NCI-H2107 (cell line): ENCODE measurements around the gene CRYM.
"Not testable (repeated sequence)": the region's sequence is repeated elsewhere in the genome, so short reads cannot be mapped to it uniquely, and the experiment has no call there.

Experiments
- DNase-seq: peaks from one replicate; lab custom pipeline; 2025; lab: John Stamatoyannopoulos, UW

Gene CRYM

DNA sequence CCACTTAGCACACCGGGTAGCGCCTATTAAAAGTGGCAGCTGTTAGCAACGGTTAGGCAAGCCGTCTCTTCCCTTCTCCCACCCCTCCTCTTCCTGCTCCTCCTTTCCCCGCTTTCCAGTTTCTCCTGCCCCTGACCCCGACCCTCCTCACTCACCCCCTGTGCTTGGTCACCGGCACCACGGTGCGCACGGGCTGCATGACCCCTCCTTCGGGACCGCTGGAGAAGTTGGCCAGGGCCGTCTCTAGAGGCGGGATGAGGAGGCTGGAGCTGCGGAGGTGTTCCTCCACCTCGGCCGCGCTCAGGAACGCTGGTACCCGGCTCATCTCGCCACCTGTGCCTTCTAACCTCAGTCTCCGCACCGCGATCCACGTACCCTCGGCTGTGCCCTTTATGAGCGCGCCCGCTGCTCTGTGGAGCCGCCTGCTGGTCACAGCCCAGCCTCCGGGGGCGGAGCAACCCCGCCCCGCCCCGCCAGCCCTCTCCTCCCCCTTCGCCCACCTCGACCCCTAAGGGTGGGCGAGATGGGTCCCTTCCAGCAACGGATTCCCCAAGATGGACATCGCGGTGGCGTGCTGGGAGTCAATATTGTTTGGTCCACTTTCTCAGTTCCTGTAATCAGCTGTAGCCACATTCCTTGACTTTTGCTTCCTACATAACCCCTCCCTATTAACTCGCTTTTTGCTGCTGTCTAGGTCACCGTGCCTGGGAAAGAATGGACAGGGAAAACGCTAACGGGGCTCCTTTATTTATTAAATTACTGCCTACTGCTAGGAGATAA is at the start of gene CRYM:
CRYM (minus strand) TSS at position 364 of the 780 bp plus-strand sequence; CDS start at position 325, 39 bp downstream.
- DNase-seq: peak; percentile 43

DNA sequence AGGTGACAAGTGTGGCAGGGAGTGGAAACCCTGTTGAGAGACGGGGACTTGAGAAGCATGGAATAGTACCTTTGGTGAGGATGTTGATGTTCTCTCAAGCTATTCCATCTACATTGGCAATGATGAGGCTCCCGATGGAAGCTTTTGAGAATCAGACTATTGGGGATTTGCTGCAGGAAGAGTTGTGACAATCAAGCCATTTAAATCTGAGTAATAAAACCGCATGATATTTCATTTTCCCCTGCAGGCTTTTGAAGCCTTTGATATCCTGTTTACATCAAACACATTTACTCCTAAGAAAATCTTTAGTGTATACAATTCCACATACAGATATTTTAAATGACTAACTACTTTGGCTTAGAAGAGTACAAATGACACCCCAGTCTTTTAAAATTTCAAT is 49.0 kb upstream of the CRYM start:
- DNase-seq: no peak

- no peak for DNase-seq
Observed at GRCh38 chr16:21326459-21326858, 48.4 kb upstream of the CRYM start.

DNA sequence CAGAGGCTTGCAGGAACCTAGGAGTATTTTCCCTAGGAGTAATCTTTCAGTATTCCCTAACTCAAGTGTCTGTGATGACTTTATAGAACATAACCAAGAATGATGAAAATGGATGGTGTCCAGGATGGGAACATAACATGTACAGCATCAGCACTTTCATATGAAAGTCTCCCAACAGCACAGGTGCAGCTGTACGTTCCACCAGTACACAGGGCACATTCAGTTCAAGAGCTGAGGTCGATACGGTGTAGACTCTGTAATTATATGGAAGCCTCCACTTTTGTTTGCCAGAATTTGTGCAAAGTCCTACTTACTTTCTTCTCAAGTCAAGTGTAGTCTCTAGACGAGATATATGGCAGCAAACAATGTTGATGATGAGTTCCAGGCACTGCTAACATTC is 46.2 kb upstream of the CRYM start:
- DNase-seq: no peak

GRCh38 chr16:21322251-21322650 is 44.2 kb upstream of the CRYM start:
- DNase-seq: not testable (repeated sequence)

DNA sequence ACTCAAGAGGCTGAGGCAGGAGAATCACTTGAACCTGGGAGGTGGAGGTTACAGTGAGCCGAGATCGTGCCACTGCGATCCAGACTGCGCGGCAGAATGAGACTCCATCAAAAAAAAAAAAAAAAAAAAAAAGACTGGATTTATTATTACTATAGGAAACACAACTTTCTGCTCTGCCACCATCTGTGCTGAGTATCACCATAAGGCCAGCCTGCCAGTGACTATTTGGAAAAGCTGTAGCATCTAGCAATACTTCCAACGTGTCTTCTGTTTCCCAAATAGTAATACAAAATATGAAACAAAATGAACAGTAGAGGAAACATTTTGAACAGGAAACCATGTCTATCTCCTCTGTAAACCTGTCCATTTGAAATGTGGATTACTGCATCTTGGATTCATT is 43.6 kb upstream of the CRYM start:
- no peak for DNase-seq

- no peak for DNase-seq
Observed at GRCh38 chr16:21314339-21314738, 36.2 kb upstream of the CRYM start.

DNA sequence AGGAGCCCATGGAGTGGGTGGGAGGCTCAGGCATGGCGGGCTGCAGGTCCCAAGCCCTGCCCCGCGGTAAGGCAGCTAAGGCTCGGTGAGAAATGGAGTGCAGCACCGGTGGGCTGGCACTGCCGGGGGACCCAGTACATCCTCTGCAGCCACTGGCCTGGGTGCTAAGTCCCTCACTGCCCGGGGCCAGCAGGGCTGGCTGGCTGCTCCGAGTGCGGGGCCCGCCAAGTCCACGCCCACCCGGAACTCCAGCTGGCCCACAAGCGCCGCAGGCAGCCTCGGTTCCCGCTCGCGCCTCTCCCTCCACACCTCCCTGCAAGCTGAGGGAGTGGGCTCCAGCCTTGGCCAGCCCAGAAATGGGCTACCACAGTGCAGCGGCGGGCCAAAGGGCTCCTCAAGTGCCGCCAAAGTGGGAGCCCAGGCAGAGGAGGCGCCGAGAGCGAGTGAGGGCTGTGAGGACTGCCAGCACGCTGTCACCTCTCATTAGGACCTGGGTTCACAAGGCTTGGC is 34.8 kb upstream of the CRYM start:
- DNase-seq: not testable (repeated sequence)

DNA sequence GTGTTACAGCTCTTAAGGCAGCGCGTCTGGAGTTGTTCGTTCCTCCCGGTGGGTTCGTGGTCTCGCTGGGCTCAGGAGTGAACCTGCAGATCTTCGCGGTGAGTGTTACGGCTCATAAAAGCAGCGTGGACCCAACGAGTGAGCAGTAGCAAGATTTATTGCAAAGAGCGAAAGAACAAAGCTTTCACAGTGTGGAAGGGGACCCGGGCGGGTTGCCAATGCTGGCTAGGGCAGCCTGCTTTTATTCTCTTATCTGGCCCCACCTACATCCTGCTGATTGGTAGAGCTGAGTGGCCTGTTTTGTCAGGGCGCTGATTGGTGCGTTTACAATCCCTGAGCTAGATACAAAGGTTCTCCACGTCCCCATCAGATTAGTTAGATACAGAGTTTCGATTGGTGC is 34.0 kb upstream of the CRYM start:
- not testable (repeated sequence) for DNase-seq

- not testable (repeated sequence) for DNase-seq
Observed at GRCh38 chr16:21306712-21307111, 28.6 kb upstream of the CRYM start.

DNA sequence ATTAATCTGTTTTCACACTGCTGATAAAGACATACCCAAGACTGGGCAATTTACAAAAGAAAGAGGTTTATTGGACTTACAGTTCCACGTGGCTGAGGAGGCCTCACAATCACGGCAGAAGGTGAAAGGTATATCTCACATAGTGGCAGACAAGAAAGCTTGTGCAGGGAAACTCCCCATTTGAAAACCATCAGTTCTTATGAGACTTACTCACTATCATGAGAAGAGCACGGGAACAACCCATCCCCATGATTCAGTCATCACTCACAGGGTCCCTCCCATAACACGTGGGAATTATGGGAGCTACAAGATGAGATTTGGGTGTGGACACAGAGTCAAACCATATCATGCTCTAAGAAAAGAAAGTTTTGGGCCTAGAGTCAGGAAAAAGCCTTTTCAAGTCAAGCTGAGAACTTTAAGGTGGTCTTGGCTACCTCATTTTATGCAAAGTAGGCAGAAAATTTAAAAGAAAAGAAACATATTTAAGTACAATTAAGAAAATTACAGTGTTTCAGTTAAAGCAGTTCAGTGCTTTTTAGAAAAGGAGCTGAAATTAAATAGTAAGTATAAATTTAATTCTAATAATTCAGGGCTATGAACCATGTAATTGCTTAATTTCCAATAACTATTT is 24.9 kb upstream of the CRYM start:
- DNase-seq: no peak

DNA sequence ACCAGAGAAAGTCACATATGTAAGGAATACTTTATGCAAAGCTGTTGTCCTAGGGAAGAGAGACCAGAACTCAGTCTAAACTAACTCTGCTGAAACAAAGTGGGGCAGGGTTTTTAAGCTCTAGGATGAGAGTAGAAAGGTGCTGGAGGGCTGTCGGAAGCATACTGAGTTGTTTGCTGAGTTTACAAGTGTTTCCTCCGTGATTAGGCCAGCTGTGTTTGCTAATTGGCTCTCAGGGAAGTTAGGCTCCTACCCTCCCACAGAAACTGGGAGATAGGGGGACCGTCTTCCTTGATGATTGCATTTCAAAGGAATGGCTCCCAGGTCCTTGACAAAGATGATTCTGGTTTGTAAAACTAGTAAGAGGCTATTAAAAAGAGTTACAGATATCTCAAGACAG is 24.4 kb upstream of the CRYM start:
- DNase-seq: no peak

GRCh38 chr16:21301895-21302291 is 23.8 kb upstream of the CRYM start:
- DNase-seq: no peak

DNA sequence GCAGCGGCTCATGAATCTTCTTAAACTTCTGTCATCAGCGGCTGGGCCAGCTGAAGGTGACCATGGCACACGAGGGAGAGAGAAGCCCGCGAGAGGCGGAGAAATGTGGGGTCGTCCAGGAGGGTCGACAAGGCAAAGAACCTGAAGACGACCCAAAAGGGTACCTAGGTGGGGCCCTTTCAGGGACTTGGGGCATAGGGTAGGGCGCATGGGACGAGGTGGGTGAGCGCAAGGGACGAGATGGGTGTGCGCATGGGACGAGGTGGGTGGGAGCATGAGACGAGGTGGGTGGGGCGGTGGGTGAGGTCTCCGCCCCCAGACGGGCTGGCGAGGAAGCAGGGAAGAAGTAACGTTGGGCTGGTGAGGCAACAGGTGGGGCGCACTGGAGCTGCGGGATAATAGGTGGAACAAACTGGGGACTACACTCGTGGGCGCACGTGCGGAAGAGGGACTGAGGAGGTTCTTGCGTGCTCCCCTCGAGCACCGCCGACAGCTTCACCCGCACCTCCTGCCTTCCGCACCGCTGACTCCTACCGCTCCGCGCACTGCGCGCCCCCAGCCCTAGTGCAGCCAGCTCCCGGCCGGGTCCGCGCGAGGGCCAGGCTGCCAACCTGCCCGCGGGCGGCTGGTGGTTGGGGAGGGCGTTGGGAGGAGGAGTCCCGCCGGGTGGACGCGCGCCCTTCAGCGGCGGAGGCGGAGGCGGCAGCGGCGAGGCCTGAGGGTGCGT is 23.2 kb upstream of the CRYM start:
- DNase-seq: peak; percentile 43

DNA sequence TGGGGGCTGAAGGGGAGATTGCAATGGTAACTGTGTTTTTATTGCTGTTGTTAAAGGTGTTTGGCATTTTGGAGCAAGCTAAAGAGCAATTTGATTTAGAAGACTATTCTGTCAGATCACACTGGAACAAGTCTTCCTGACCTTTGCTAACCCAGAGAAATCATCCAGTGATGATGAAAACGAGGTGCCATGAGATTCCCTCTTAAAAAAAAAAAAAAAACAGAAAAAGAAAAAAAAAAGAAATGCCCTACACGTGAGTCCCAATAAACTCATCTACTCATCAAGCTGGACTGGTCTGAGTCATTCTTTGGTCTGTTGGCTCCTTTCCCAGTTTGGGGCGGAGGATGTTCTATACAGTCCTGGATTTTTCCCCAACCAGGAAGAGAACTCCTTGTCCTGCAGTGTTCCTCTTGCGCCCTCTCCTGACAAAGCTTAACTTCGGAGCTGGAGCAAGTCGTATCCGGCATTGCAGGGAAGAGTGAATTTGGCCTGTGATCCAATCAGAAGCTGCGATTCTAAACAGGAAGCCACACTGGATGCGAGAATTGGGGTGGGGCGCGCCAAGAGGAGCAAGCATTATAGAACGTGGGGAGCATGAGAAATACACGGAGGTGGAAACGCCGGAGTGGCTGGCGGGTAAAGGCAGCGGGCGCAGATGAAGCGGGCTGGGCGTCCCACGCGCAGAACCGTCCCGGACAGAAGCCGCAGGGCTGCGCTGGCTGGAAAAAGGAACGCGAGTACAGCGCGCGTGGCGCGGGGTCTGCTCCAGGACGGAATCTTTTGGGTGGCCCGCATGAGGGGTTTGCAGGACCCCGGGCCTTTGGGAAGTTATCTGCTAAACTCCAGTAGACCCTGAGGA is 22.4 kb upstream of the CRYM start:
- DNase-seq: peak; percentile 93

DNA sequence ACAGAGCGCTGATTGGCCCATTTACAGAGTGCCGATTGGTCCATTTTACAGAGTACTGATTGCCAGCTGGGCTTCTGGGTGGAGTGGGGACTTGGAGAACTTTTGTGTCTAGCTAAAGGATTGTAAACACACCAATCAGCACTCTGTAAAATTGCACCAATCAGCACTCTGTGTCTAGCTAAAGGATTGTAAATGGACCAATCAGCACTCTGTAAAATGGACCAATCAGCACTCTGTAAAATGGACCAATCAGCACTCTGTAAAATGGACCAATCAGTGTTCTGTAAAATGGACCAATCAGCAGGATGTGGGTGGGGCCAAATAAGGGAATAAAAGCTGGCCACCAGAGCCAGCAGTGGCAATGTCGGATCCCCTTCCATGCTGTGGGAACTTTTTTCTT is 11.7 kb upstream of the CRYM start:
- DNase-seq: not testable (repeated sequence)

DNA sequence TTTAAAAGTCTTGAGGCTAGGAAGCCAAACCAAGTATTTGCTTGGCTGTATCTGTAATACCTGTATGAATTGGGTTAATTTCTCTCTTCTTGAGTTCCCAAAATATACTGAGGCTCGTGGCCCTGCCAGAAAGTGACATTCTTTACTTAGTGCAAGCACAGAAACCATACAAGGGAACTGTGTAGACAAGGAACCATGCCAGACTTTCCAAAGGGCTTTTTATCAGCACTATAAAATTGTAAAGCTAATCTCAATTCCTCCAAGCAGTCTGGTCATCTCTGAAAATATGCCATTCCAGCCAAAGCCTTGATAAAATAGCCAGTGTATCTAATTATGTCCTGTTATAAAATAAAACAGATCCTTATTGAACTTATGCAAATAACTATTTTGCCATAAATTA is 7.2 kb upstream of the CRYM start:
- DNase-seq: no peak

- no peak for DNase-seq
Observed at GRCh38 chr16:21284414-21284813, 6.3 kb upstream of the CRYM start.

- DNase-seq: no peak
Observed at GRCh38 chr16:21283521-21284289, 5.6 kb upstream of the CRYM start.

GRCh38 chr16:21281698-21282389 is 3.8 kb upstream of the CRYM start:
- no peak for DNase-seq
